NCI-H526 (cell line): ENCODE data around the gene SH3BP1.

Experiments
- DNase-seq, 2 experiments: peaks; one replicate each; lab custom pipeline; 2025; lab: John Stamatoyannopoulos, UW

The SH3BP1 gene

GRCh38 chr22:37659066-37659896 lies 19.8 kb downstream of the SH3BP1 start:
- peak in 1 of 2 experiments; percentile 42 for DNase-seq

DNA sequence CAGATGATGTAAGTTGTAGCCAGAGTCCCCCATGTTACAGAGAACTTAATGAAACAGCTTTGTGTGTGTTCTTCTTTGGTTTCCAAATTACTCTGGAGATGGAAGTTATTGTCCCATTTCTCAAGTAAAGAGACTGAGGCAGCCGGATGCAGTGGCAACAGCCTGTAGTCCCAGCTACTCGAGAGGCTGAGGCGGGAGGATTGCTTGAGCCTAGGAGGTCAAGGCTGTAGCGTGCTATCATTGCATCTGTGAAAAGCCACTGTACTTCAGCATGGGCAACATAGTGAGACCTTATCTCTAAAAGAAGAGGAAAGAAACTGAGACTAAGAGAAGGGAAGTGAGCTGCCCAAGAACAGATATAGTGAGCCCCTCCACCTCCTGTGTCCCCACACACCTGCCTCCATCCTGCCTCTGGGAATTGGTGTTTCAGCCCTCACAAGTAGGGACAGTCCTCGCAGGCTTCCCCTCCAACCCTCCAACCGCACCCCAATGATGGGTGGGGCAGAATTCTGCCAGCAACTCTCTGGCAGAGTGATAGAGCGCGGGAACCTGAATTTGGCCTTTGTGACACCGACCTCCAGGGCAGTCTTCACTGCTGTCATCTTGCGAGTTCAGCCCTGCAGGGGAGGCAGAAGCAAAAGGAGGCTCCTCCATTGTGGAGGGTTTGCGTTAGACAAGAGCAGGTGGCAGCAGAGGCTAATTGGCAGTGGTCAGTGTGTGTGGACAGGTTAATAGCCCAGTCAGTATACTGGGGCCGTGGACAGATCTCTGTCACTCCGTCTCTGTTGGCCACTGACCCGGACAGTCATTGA lies 20.6 kb downstream of the SH3BP1 start:
- DNase-seq = no peak

DNA sequence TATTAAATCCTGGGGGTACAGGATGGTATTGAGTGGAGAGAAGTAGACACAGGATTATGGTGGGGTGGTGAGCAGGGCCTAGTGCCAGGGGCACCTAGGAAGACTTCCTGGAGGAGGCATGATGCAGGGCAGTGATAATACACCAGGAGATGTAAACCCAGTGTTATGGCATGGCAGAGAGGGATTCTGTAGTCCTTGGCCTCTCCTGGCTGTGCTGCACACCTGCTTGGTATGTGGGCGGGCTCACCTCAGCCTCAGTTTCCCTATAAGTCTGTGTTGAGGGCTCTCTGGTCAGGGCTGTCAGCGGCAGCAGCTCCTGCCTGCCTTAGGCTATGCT lies 21.2 kb downstream of the SH3BP1 start:
- DNase-seq = no peak

DNA sequence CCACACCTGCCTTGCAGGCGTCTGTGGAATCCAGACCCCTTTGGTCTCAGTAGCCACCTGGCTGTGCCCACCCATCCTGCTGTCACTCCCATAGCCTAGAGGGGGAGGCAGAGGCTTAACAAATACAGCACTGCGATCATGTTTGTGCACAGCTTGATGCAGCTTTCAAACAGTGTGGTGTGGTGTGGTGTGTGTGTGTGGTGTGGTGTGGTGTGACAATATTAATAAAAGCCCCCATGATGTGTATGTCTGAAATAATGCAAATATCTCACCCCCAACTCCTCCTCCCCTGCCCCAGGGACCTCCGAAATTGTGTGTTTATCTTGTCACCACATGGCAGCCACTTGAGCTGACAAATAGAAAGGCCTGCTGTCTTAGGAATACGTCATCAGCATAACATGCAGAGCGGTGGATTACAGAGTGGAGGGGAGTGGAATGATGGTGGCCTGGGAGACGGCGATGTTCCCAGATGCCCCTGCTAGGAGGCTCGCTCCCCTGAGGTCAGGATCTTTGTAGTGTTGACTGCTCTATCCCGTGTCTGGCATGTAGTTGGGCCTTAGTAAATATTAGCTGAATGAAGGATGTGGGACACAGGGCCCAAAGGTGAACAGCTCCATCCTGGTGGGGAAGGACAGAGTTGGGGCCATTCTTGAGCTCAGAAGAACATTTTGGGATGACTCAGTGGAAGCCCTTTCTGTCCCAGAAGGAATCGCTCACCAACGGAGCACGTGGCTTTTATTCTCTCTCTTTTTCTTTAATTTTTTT lies 21.9 kb downstream of the SH3BP1 start:
- no peak for DNase-seq

DNA sequence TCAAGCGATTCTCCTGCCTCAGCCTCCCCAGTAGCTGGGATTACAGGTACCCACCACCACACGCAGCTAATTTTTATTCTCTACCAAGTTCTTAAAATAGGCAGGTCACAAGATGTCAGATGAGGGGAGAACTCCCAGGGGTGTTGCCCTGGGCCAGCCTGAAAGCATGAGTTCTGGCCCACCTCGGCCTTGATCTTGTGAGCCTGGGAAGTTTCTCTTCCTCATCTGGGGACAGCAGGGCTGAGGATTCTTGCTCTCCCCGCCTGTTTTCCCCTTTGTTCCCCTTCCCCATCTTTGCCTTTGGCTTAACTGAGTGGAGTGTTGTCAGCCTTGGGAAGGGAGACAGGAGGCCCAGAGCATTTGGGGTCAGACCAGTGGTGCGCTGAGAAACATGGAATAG lies 22.6 kb downstream of the SH3BP1 start:
- DNase-seq = no peak

DNA sequence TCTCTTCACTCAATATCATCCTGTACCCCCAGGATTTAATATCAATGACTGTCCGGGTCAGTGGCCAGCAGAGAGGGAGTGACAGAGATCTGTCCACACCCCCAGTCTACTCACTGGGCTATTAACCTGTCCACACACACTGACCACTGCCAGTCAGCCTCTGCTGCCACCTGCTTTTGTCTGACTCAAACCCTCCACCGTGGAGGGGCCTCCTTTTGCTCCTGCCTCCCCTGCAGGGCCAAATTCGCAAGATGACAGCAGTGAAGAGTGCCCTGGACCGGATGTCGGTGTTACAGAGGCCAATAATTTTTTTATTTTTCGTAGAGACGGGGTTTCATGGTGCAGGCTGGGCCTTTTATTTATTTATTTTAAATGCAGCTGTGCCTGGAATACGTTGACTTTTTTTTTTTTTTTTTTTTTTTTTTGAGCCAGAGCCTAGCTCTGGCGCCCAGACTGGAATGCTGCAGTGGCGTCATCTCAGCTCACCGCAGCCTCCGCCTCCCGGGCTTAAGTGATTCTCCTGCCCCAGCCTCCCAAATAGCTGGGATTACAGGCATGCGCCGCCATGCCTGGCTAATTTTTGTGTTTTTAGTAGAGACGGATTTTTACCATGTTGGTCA lies 24.2 kb downstream of the SH3BP1 start:
- DNase-seq = no peak

- DNase-seq = no peak
Measured at GRCh38 chr22:37664249-37665101, 25.0 kb downstream of the SH3BP1 start.

GRCh38 chr22:37665487-37665886 lies 26.0 kb downstream of the SH3BP1 start:
- DNase-seq = no peak

DNA sequence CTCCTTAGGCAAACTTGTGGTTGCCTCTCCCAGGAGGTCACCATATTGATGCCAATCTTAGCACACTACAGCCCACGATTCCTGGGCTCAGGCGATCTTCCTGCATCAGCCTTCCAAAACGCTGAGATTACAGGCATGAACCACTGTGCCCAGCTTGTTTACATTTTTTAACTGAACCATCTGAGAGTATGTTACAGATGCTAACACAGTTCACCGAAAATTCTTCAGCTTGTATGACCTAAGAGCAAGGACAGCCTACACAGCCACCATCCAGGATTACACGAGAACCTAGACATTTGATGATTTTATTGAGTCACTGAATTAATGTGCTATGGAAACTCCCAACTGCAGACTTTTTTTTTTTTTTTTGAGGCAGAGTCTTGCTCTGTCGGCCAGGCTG lies 30.1 kb downstream of the SH3BP1 start:
- DNase-seq = no peak

DNA sequence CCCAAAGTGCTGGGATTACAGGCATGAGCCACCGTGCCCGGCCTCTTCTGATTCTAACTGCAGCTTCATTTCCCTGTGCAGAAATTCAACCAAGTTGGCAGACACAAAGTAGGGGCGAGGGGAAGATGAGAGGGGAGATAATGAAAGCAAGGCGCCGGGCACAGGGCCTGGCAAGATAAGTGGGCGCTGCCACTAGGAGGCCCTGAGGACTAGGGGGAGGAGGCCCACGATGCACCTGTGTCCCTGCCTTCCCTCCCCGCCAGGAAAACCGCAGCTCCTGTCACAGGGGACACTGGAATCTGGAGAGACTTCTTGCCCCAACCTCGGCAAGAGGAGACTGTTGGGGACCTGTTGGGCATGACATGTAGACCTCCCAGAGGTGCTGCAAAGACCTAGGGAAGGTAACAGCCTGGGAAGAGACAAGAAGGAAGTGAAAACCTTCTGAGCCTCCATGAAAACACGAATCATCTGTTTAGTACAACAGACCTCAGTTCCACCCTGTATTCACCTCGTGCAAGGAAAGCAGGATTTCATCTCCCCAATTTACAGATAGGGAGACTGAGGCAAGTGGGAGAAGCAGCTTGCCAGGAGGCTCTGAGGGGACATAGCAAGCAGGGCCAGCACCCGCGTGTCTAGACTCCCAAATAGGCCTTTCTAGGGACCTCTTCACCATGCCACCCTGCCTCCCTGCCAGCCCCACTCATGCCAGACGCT lies 32.9 kb downstream of the SH3BP1 start:
- DNase-seq = no peak

DNA sequence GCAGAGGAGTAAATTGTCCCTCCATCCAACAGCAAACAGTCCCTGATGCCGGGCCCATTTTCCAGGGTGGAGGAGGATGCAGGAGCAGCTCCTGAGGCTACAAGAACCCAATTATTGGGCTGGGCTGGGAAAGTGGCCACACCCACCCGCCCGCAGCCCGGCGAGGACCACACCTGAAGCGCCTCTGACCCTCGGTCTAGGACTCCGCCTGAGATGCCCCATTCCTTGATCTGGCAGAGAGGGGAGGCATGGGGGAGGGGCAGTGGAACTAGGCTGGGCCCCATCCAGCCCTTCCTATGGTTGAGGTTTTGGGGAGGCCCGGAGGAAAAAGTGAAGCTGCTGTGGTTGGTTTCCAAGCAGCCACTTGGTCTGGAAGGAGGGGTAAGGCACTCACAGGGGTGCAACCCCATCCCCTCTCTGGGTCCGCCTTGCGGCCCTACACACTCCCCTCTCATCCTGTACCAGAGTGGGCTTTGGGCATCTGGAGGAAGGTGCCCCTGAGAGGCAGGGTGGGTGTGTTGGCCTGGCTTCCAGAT lies 33.5 kb downstream of the SH3BP1 start:
- DNase-seq = no peak

- no peak for DNase-seq
Measured at GRCh38 chr22:37674248-37674647, 34.8 kb downstream of the SH3BP1 start.

- peak in 1 of 2 experiments; percentile 38 for DNase-seq
Measured at GRCh38 chr22:37674951-37675929, 35.8 kb downstream of the SH3BP1 start, which contains the start of gene LGALS1. Gene LGALS1 (plus strand): TSS chr22:37675636. CDS start chr22:37675703, 67 bp downstream.

- DNase-seq = no peak
Measured at GRCh38 chr22:37675930-37676735, 36.7 kb downstream of the SH3BP1 start.

GRCh38 chr22:37676736-37677492 lies 37.4 kb downstream of the SH3BP1 start:
- DNase-seq = peak in 1 of 2 experiments; percentile 74

DNA sequence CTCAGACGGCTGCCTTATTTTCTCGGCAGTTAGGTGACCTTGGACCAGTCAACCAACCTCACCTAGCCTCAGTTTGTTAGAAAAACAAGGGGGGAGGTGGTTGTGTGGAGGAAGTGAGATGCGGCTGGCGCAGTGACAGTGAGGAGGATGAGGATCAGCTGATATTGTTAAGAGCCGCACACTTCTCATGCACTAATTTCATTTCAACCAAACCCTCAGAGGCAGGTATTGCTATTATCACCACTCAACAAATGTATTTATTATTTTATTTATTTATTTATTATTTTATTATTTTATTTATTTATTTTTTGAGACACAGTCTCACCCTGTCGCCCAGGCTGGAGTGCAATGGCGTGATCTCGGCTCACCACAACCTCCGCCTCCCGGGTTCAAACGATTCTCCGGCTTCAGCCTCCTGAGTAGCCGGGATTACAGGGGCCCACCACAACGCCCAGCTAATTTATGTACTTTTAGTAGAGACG lies 38.1 kb downstream of the SH3BP1 start:
- no peak for DNase-seq

GRCh38 chr22:37678372-37678771 lies 38.9 kb downstream of the SH3BP1 start:
- DNase-seq = no peak
